Endothelial cell of umbilical vein (primary cell): Measurements from ENCODE around the gene SEMA4G. TPM values are rescaled to one million over a fixed set of nuclear protein-coding genes. Genes with fewer than 3 reads are reported as not detected.

Experiments used
- BruUV-seq: library from RNA; stranded (reverse); fragments of 400-500 nt; replicated peaks from 2 replicates; lab custom pipeline; 2021; lab: Mats Ljungman, UMichigan
- CTCF ChIA-PET: fragments of 300-600, 350-600 bp; sonication (Branson Sonifier 250); formaldehyde crosslinking; loops from one replicate; lab custom pipeline; 2021; ENCODE audit warnings: antibody characterized with exemption, inconsistent platforms; lab: Charles Lee
- POLR2A ChIA-PET: fragments of 300-600, 350-600 bp; sonication (Branson Sonifier 250); formaldehyde crosslinking; loops from one replicate; lab custom pipeline; 2021; ENCODE audit warnings: antibody characterized with exemption, inconsistent platforms; lab: Charles Lee
- DNase-seq: peaks from one replicate; pipeline ENCODE4 v3.0.0-alpha.2; 2011; ENCODE audit warnings: low read depth, low spot score
- FAIRE-seq: peaks from 2 replicates; lab custom pipeline; 2011; peaks lifted over from hg19 to GRCh38; lab: Jason Lieb, UNC
- H2AFZ ChIP-seq: 2 replicates; pipeline ENCODE4 v1.6.0; 2012; ENCODE audit warnings: low read depth, low read length, control low read depth, inconsistent platforms
- H3K27ac ChIP-seq: 2 replicates; pipeline ENCODE4 v1.5.1; 2011; ENCODE audit warnings: low read depth, mild to moderate bottlenecking, control low read depth, low read length, moderate library complexity; ENCODE audit not compliant: insufficient read depth
- H3K27me3 ChIP-seq, 2 experiments: 2 replicates each; pipeline versions ENCODE4 v1.6.0 to v1.6.1; 2011; ENCODE audit warnings: low read length in 2 of 2, mixed read lengths in 1 of 2; ENCODE audit not compliant: control insufficient read depth in 2 of 2, insufficient read depth in 2 of 2
- H3K36me3 ChIP-seq, 2 experiments: 2 replicates in 1 of 2; 3 replicates in 1 of 2; pipeline ENCODE4 v1.5.1; 2011; ENCODE audit warnings: low read length in 2 of 2, mild to moderate bottlenecking in 1 of 2, moderate library complexity in 1 of 2; ENCODE audit not compliant: control insufficient read depth in 2 of 2, insufficient read depth in 2 of 2; ENCODE audit errors: extremely low read depth in 1 of 2
- H3K4me1 ChIP-seq: 3 replicates; pipeline ENCODE4 v1.5.1; 2011; ENCODE audit warnings: mild to moderate bottlenecking, low read length; ENCODE audit not compliant: control insufficient read depth, insufficient read depth; ENCODE audit errors: extremely low read depth
- H3K4me2 ChIP-seq: 2 replicates; pipeline ENCODE4 v1.6.1; 2011; ENCODE audit warnings: low read length, control low read depth, mixed read lengths; ENCODE audit not compliant: insufficient read depth
- H3K4me3 ChIP-seq, 3 experiments: fragments of 200-600 bp in 1 of 3; sonication (generic), shearing (Covaris generic) in 1 of 3; replicated peaks in 1 of 3; 2 replicates each; pipeline ENCODE4 v1.5.1; 2011 to 2016; ENCODE audit warnings: control low read depth in 3 of 3, low read length in 3 of 3, mild to moderate bottlenecking in 2 of 3, inconsistent platforms in 1 of 3, low read depth in 1 of 3, moderate library complexity in 1 of 3; ENCODE audit not compliant: insufficient read depth in 1 of 3
- H3K79me2 ChIP-seq: 2 replicates; pipeline ENCODE4 v1.6.0; 2012; ENCODE audit warnings: low read length, inconsistent platforms; ENCODE audit not compliant: control insufficient read depth, insufficient read depth
- H3K9ac ChIP-seq: replicated peaks from 2 replicates; pipeline ENCODE3; 2011; ENCODE audit warnings: low read length, control low read depth; ENCODE audit not compliant: insufficient read depth; ENCODE audit errors: extremely low read depth
- H3K9me1 ChIP-seq: replicated peaks from 3 replicates; pipeline ENCODE4 v1.6.0; 2011; ENCODE audit warnings: mild to moderate bottlenecking, low read length; ENCODE audit not compliant: control insufficient read depth, insufficient read depth; ENCODE audit errors: extremely low read depth
- H3K9me3 ChIP-seq: replicated peaks from 2 replicates; pipeline ENCODE4 v1.5.1; 2012; ENCODE audit warnings: low read length, inconsistent platforms; ENCODE audit not compliant: control insufficient read depth, insufficient read depth
- H4K20me1 ChIP-seq: replicated peaks from 2 replicates; pipeline ENCODE3; 2011; ENCODE audit warnings: mild to moderate bottlenecking, low read length; ENCODE audit not compliant: control insufficient read depth, insufficient read depth; ENCODE audit errors: extremely low read depth
- EZH2 ChIP-seq: IDR thresholded peaks from 2 replicates; pipeline ENCODE4 v1.6.1; 2012; ENCODE audit warnings: borderline replicate concordance, low read depth, mild to moderate bottlenecking, moderate library complexity, low read length, inconsistent platforms; ENCODE audit not compliant: severe bottlenecking
- FOS ChIP-seq: IDR thresholded peaks from 2 replicates; pipeline ENCODE4 v1.6.1; 2011; ENCODE audit warnings: mild to moderate bottlenecking, low read length, moderate library complexity, borderline replicate concordance; ENCODE audit not compliant: insufficient read depth
- GATA2 ChIP-seq: IDR thresholded peaks from 2 replicates; pipeline ENCODE4 v1.7.0; 2011; ENCODE audit warnings: low read depth, mild to moderate bottlenecking, moderate library complexity, mixed read lengths, low read length; ENCODE audit not compliant: insufficient read length, insufficient read depth
- dilution Hi-C: fragments of 300-500 bp; cut with MboI; formaldehyde crosslinking; loops from one replicate; pipeline ENCODE4 v1.15.0; 2019; ENCODE audit warnings: low sequenced_read_pairs; ENCODE audit not compliant: extremely low pct_ligation_motif_present
- intact Hi-C: fragments of 100-400 bp; cut with micrococcal nuclease; formaldehyde crosslinking; loops from one replicate; pipeline ENCODE4 v1.10.0; 2022
- polyA plus RNA-seq, 4 experiments: library from polyadenylated mRNA; depleted of rRNA in 3 of 4; stranded (reverse) in 3 of 4; unstranded in 1 of 4; fragments of >200 nt; gene quantifications; 2 replicates each; pipeline versions ENCODE4 v1.2.1 to v1.2.3, GENCODE V29; 2011 to 2012; ENCODE audit warnings: missing spikeins in 1 of 4
- total RNA-seq: library from RNA; stranded (reverse); gene quantifications from 2 replicates; pipeline ENCODE4 v1.2.3, GENCODE V29; 2021
- TF ChIP-seq, protein P1 (sequence below), 2 donors: IDR thresholded peaks; 1 replicate in 1 of 2; 2 replicates in 1 of 2; pipeline ENCODE4 v1.5.1; 2011; ENCODE audit warnings: low read length in 2 of 2, mild to moderate bottlenecking in 2 of 2, moderate library complexity in 2 of 2, control low read depth in 1 of 2, inconsistent platforms in 1 of 2, low read depth in 1 of 2; ENCODE audit not compliant: insufficient read depth in 1 of 2; ENCODE audit errors: extremely low read depth in 1 of 2

The SEMA4G gene
- total and polyA plus RNA-seq, 2 donors (not counting 3 experiments of a cell fraction or from before 2014, with no cell fraction given) = 6.0 to 10.4 TPM

DNA sequence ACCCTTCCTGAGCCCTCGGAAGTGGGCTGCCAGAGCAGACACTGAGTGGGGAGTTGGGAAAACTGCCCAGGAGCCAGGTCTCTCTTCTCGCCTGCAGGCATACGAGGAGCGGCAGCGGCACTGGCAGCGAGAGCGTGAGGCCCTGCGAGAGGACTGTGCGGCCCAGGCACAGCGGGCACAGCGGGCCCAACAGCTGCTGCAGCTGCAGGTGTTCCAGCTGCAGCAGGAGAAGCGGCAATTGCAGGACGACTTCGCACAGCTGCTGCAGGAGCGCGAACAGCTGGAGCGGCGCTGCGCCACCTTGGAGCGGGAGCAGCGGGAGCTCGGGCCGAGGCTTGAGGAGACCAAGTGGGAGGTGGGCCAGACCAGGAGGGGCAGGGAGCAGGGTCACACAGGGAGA is 36.1 kb downstream of the SEMA4G start:
- TF ChIP-seq EZH2 (no peak), FOS (no peak), GATA2 (no peak)
- TF ChIP-seq, protein P1, sequence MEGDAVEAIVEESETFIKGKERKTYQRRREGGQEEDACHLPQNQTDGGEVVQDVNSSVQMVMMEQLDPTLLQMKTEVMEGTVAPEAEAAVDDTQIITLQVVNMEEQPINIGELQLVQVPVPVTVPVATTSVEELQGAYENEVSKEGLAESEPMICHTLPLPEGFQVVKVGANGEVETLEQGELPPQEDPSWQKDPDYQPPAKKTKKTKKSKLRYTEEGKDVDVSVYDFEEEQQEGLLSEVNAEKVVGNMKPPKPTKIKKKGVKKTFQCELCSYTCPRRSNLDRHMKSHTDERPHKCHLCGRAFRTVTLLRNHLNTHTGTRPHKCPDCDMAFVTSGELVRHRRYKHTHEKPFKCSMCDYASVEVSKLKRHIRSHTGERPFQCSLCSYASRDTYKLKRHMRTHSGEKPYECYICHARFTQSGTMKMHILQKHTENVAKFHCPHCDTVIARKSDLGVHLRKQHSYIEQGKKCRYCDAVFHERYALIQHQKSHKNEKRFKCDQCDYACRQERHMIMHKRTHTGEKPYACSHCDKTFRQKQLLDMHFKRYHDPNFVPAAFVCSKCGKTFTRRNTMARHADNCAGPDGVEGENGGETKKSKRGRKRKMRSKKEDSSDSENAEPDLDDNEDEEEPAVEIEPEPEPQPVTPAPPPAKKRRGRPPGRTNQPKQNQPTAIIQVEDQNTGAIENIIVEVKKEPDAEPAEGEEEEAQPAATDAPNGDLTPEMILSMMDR (IDR thresholded peaks at IDR 0.05; ENCODE audit: extremely low read depth in 1 of 2, insufficient read depth in 1 of 2, low read depth in 1 of 2, low read length in 2 of 2) = no peak
- no peak overlapping the region for H3K9ac ChIP-seq
- no peak overlapping the region for H3K4me3 ChIP-seq
- peaks cover 15% of the 10 kb centered on the region for H3K4me1 ChIP-seq
- H3K27me3 ChIP-seq = no peaks in the 10 kb centered on the region
- FAIRE-seq (no peak), DNase-seq (no peak)
- no peak overlapping the region for H3K4me2 ChIP-seq
- intact Hi-C loops = no loop called here
- no TSS peak for BruUV-seq
- H4K20me1 ChIP-seq = no peaks in the 10 kb centered on the region
- dilution Hi-C loops = no loop called here
- H3K27ac ChIP-seq = no peak overlapping the region
- H3K36me3 ChIP-seq = peaks cover 15 to 33% of the 10 kb centered on the region in 2 experiments
- ChIA-PET POLR2A (no interaction called here), CTCF (interaction anchor here (2.4 to 8.8 kb wide), 2 partner anchors 9 to 10 kb away, joined by 10 to 92 read pairs; no protein-coding TSS in a partner anchor)
- H3K9me1 ChIP-seq = no peaks in the 10 kb centered on the region
- peaks cover 27% of the 10 kb centered on the region for H3K79me2 ChIP-seq
- no peak overlapping the region for H2AFZ ChIP-seq
- no peaks in the 10 kb centered on the region for H3K9me3 ChIP-seq
